ENCODE measurements around the gene DNAJB5. TPM values are rescaled to one million over a fixed set of nuclear protein-coding genes. Genes with fewer than 3 reads are reported as not detected.

DNAJB5 gene
- total and polyA plus RNA-seq, 10 donors = 4.9 to 14.4 (median 9.7) TPM

- TF ChIP-seq POLR2A (IDR thresholded peaks at IDR 0.05) (no peak), CTCF (IDR thresholded peaks at IDR 0.05 in 8 of 11, conservative IDR thresholded peaks at IDR 0.05 in 3 of 11) (no peak), POLR2AphosphoS5 (IDR thresholded peaks at IDR 0.05) (no peak)
- Histone ChIP-seq H3K4me3 (no peak overlapping the region), H3K27ac (no peak overlapping the region), H3K9me3 (no peaks in the 10 kb centered on the region), H3K27me3 (replicated peaks in 1 of 7) (peaks cover 0 to 85% (median 11%) of the 10 kb centered on the region in 7 donors), H3K4me1 (no peaks in the 10 kb centered on the region), H3K36me3 (no peaks in the 10 kb centered on the region)
- no peak for DNase-seq
- 73 to 80% (median 73%) methylated on average over 3 of the region's 3 CpGs for WGBS, 5 donors
- intact Hi-C loops (cut with DNase I; ENCODE audit: low total_unique reads) = no loop called here
Observed at GRCh38 chr9:34964458-34964857, 25.1 kb upstream of the DNAJB5 start.

GRCh38 chr9:34971146-34971811, 18.3 kb upstream of the DNAJB5 start:
- DNase-seq = no peak
- intact Hi-C loops (cut with DNase I; ENCODE audit: low total_unique reads) = no loop called here
- no peak overlapping the region for H3K27ac ChIP-seq
- H3K4me3 ChIP-seq = no peak overlapping the region
- H3K9me3 ChIP-seq = no peaks in the 10 kb centered on the region
- no peaks in the 10 kb centered on the region for H3K4me1 ChIP-seq
- 90 to 96% (median 90%) methylated on average over 15 to 21 of the region's 21 CpGs for WGBS, 5 donors
- H3K27me3 ChIP-seq (replicated peaks in 1 of 7) = peaks cover 0 to 22% (median 4%) of the 10 kb centered on the region in 7 donors
- no peaks in the 10 kb centered on the region for H3K36me3 ChIP-seq
- no peak for TF ChIP-seq CTCF (IDR thresholded peaks at IDR 0.05 in 8 of 11, conservative IDR thresholded peaks at IDR 0.05 in 3 of 11)
- TF ChIP-seq POLR2A (IDR thresholded peaks at IDR 0.05) = no peak
- no peak for TF ChIP-seq POLR2AphosphoS5 (IDR thresholded peaks at IDR 0.05)

- peaks cover 0 to 15% (median 0%) of the 10 kb centered on the region in 7 donors for H3K27me3 ChIP-seq (replicated peaks in 1 of 7)
- no peaks in the 10 kb centered on the region for H3K9me3 ChIP-seq
- no peak overlapping the region for H3K27ac ChIP-seq
- no peaks in the 10 kb centered on the region for H3K4me1 ChIP-seq
- no peaks in the 10 kb centered on the region for H3K36me3 ChIP-seq
- TF ChIP-seq POLR2A (IDR thresholded peaks at IDR 0.05) = no peak
- no peak for TF ChIP-seq POLR2AphosphoS5 (IDR thresholded peaks at IDR 0.05)
- no peak for TF ChIP-seq CTCF (IDR thresholded peaks at IDR 0.05 in 8 of 11, conservative IDR thresholded peaks at IDR 0.05 in 3 of 11)
- DNase-seq = no peak
- no peak overlapping the region for H3K4me3 ChIP-seq
- 91 to 98% (median 94%) methylated on average over 2 of the region's 2 CpGs for WGBS, 5 donors
- intact Hi-C loops (cut with DNase I; ENCODE audit: low total_unique reads) = no loop called here
Observed at GRCh38 chr9:34974664-34975063, 14.9 kb upstream of the DNAJB5 start.

- no peak for TF ChIP-seq CTCF (IDR thresholded peaks at IDR 0.05 in 8 of 11, conservative IDR thresholded peaks at IDR 0.05 in 3 of 11)
- no peak for DNase-seq
- Histone ChIP-seq H3K4me3 (no peak overlapping the region), H3K9me3 (no peaks in the 10 kb centered on the region), H3K27me3 (replicated peaks in 1 of 7) (peaks cover 0 to 15% (median 0%) of the 10 kb centered on the region in 7 donors), H3K27ac (no peak overlapping the region), H3K36me3 (no peaks in the 10 kb centered on the region), H3K4me1 (peaks cover 0 to 14% (median 0%) of the 10 kb centered on the region in 6 donors)
- intact Hi-C loops (cut with DNase I; ENCODE audit: low total_unique reads) = no loop called here
- 67 to 95% (median 90%) methylated on average over 2 to 11 of the region's 11 CpGs for WGBS, 5 donors
Observed at GRCh38 chr9:34976441-34976840, 13.1 kb upstream of the DNAJB5 start.

Measured in spleen (tissue), 11 donors.